Keratinocyte (primary cell): ENCODE measurements around the gene GRM1. TPM values are rescaled to one million over a fixed set of nuclear protein-coding genes. Genes with fewer than 3 reads are reported as not detected.

ENCODE experiments used
- DNase-seq: peaks from one replicate; pipeline ENCODE4 v3.0.0-alpha.2; 2011; ENCODE audit warnings: low read depth, missing footprints, low spot score
- FAIRE-seq: peaks from 2 replicates; lab custom pipeline; 2011; peaks lifted over from hg19 to GRCh38; lab: Jason Lieb, UNC
- H2AFZ ChIP-seq: 2 replicates; pipeline ENCODE4 v1.6.0; 2012; ENCODE audit warnings: low read length, control low read depth, inconsistent platforms; ENCODE audit not compliant: control insufficient read depth
- H3K27ac ChIP-seq: 2 replicates; pipeline ENCODE4 v1.5.1; 2011; ENCODE audit warnings: low read length; ENCODE audit not compliant: control insufficient read depth, insufficient read depth
- H3K27me3 ChIP-seq: 3 replicates; pipeline ENCODE4 v1.6.0; 2011; ENCODE audit warnings: low read length; ENCODE audit not compliant: control insufficient read depth, insufficient read depth; ENCODE audit errors: extremely low read depth
- H3K36me3 ChIP-seq, 2 experiments: 2 replicates in 1 of 2; 3 replicates in 1 of 2; pipeline ENCODE4 v1.5.1; 2011; ENCODE audit warnings: low read length in 2 of 2, mild to moderate bottlenecking in 1 of 2; ENCODE audit not compliant: control insufficient read depth in 2 of 2, insufficient read depth in 2 of 2; ENCODE audit errors: extremely low read depth in 1 of 2
- H3K4me1 ChIP-seq: 3 replicates; pipeline ENCODE4 v1.5.1; 2011; ENCODE audit warnings: low read length; ENCODE audit not compliant: control insufficient read depth, insufficient read depth; ENCODE audit errors: extremely low read depth
- H3K4me2 ChIP-seq: 3 replicates; pipeline ENCODE4 v1.6.0; 2011; ENCODE audit warnings: low read depth, low read length; ENCODE audit not compliant: control insufficient read depth, insufficient read depth; ENCODE audit errors: extremely low read depth
- H3K4me3 ChIP-seq, 3 experiments: fragments of 200-600 bp in 1 of 3; sonication (generic) in 1 of 3; 2 replicates in 2 of 3; 3 replicates in 1 of 3; pipeline ENCODE4 v1.5.1; 2011 to 2016; ENCODE audit warnings: low read length in 3 of 3, mild to moderate bottlenecking in 3 of 3, control low read depth in 2 of 3, inconsistent platforms in 1 of 3, low read depth in 1 of 3, mixed read lengths in 1 of 3, mixed run types in 1 of 3, moderate library complexity in 1 of 3; ENCODE audit not compliant: control insufficient read depth in 2 of 3, insufficient read depth in 2 of 3; ENCODE audit errors: extremely low read depth in 1 of 3
- H3K79me2 ChIP-seq: 2 replicates; pipeline ENCODE4 v1.6.0; 2012; ENCODE audit warnings: low read length; ENCODE audit not compliant: control insufficient read depth, insufficient read depth
- H3K9ac ChIP-seq: 3 replicates; pipeline ENCODE4 v1.6.0; 2011; ENCODE audit warnings: low read length; ENCODE audit not compliant: control insufficient read depth, insufficient read depth; ENCODE audit errors: extremely low read depth
- H3K9me1 ChIP-seq: 3 replicates; pipeline ENCODE4 v1.6.0; 2011; ENCODE audit warnings: low read length; ENCODE audit not compliant: control insufficient read depth, insufficient read depth; ENCODE audit errors: extremely low read depth
- H3K9me3 ChIP-seq: 2 replicates; pipeline ENCODE4 v1.5.1; 2012; ENCODE audit warnings: low read depth, low read length; ENCODE audit not compliant: control insufficient read depth
- H4K20me1 ChIP-seq: 3 replicates; pipeline ENCODE4 v1.6.0; 2011; ENCODE audit warnings: low read length; ENCODE audit not compliant: control insufficient read depth, insufficient read depth; ENCODE audit errors: extremely low read depth
- EZH2 ChIP-seq: IDR thresholded peaks from one replicate; pipeline ENCODE4 v1.6.1; 2012; ENCODE audit warnings: inconsistent platforms, mild to moderate bottlenecking, low read length, moderate library complexity
- dilution Hi-C: fragments of 300-500 bp; cut with MboI; formaldehyde crosslinking; loops from one replicate; pipeline ENCODE4 v1.7.0; 2020; ENCODE audit warnings: low sequenced_read_pairs; ENCODE audit not compliant: extremely low pct_ligation_motif_present
- polyA plus RNA-seq, 5 experiments: library from polyadenylated mRNA; depleted of rRNA in 3 of 5; stranded (reverse) in 3 of 5; stranded (forward) in 1 of 5; unstranded in 1 of 5; fragments of >200 nt; gene quantifications; 1 replicate in 1 of 5; 2 replicates in 3 of 5; 3 replicates in 1 of 5; pipeline versions ENCODE4 v1.2.1 to v1.2.3, GENCODE V29; 2011 to 2012; ENCODE audit warnings: missing spikeins in 2 of 5, low read depth in 1 of 5, low replicate concordance in 1 of 5
- TF ChIP-seq, protein P1 (sequence below), 3 experiments: IDR thresholded peaks in 1 of 3; conservative IDR thresholded peaks in 1 of 3; optimal IDR thresholded peaks in 1 of 3; 2 replicates in 2 of 3; 3 replicates in 1 of 3; pipeline versions ENCODE3 to v1.5.1; 2011; ENCODE audit warnings: low read length in 3 of 3, mild to moderate bottlenecking in 3 of 3, moderate library complexity in 2 of 3, control low read depth in 1 of 3, inconsistent platforms in 1 of 3; ENCODE audit not compliant: insufficient read depth in 2 of 3; ENCODE audit errors: extremely low read depth in 1 of 3

Gene GRM1
- polyA plus RNA-seq, 1 donor (not counting 4 experiments of a cell fraction or from before 2014, with no cell fraction given) = not detected

DNA sequence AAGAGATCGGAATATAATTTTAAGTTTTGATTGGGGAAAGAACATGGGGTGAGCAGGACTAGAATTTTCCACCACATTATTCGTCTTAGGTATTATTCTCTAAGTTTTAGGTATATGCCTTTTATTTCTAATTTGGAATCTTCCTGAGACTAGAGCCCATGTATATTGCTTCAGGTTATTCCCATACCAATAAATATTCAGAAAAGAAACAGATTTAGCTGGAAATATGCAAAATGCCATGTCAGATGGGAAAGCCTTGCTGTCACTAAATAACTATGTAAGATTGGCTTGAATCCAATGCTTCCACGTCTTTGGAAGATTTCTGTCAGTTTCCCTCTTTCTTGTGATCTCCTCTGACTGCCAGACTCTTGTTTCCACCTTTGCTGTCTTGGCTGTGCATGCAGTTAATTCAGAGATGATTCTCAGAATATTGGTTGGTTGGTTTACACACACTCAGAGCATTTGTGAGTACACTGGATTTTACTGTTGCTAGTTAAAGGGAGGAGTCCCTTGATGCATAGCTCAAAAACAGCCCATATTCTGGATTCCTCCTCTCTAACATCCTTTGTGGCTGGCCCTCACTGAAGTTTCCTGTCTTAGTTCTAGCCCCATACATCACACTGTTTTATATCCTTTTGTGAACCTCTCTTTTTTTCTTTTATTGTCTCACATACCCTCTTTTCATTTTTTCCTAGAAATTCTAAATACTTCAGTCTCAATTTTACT is 64.3 kb downstream of the GRM1 start:
- FAIRE-seq = no peak

DNA sequence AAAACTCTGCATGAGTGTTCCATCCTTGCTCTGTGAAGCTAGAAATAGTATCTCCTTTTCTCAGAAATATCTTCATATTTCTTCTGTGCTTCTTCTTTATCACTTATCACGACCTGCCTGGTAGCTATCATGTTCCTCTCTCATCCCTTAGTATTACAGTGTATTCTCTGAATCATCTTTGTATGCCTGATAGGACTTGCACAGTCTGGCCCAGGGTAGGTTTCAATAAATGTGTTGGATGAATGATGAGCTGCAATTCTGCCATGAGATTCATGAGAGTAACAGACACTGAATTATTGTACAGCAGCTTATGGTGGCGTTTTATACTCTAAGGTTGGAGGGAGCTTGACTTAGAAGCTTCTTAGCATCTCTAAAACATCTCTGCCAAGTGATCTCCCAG is 66.6 kb downstream of the GRM1 start:
- Histone ChIP-seq H3K9me3 (no peaks in the 10 kb centered on the region), H3K36me3 (no peaks in the 10 kb centered on the region), H3K4me2 (no peak overlapping the region), H3K27ac (no peak overlapping the region), H3K9ac (no peak overlapping the region), H3K27me3 (no peaks in the 10 kb centered on the region), H4K20me1 (no peaks in the 10 kb centered on the region), H3K4me3 (no peak overlapping the region), H3K4me1 (no peaks in the 10 kb centered on the region), H3K79me2 (no peaks in the 10 kb centered on the region), H3K9me1 (no peaks in the 10 kb centered on the region), H2AFZ (no peak overlapping the region)
- no peak for TF ChIP-seq EZH2
- TF ChIP-seq, protein P1, sequence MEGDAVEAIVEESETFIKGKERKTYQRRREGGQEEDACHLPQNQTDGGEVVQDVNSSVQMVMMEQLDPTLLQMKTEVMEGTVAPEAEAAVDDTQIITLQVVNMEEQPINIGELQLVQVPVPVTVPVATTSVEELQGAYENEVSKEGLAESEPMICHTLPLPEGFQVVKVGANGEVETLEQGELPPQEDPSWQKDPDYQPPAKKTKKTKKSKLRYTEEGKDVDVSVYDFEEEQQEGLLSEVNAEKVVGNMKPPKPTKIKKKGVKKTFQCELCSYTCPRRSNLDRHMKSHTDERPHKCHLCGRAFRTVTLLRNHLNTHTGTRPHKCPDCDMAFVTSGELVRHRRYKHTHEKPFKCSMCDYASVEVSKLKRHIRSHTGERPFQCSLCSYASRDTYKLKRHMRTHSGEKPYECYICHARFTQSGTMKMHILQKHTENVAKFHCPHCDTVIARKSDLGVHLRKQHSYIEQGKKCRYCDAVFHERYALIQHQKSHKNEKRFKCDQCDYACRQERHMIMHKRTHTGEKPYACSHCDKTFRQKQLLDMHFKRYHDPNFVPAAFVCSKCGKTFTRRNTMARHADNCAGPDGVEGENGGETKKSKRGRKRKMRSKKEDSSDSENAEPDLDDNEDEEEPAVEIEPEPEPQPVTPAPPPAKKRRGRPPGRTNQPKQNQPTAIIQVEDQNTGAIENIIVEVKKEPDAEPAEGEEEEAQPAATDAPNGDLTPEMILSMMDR (optimal IDR thresholded peaks at IDR 0.05 in 1 of 3, IDR thresholded peaks at IDR 0.05 in 1 of 3, conservative IDR thresholded peaks at IDR 0.05 in 1 of 3; ENCODE audit: extremely low read depth in 1 of 3, insufficient read depth in 2 of 3, low read length in 3 of 3) = no peak
- dilution Hi-C loops = no loop called here
- DNase-seq (no peak), FAIRE-seq (no peak)

More for the DNA sequence above, 64.3 kb downstream of the GRM1 start:
- H3K4me1 ChIP-seq = no peaks in the 10 kb centered on the region
- no peaks in the 10 kb centered on the region for H3K79me2 ChIP-seq
- H3K27ac ChIP-seq = no peak overlapping the region
- H4K20me1 ChIP-seq = no peaks in the 10 kb centered on the region
- dilution Hi-C loops = no loop called here
- no peaks in the 10 kb centered on the region for H3K9me3 ChIP-seq
- H3K27me3 ChIP-seq = no peaks in the 10 kb centered on the region
- no peak overlapping the region for H3K4me2 ChIP-seq
- TF ChIP-seq, protein P1 (optimal IDR thresholded peaks at IDR 0.05 in 1 of 3, IDR thresholded peaks at IDR 0.05 in 1 of 3, conservative IDR thresholded peaks at IDR 0.05 in 1 of 3; ENCODE audit: extremely low read depth in 1 of 3, insufficient read depth in 2 of 3, low read length in 3 of 3) = no peak
- no peak for TF ChIP-seq EZH2
- no peak overlapping the region for H3K4me3 ChIP-seq
- H3K36me3 ChIP-seq = no peaks in the 10 kb centered on the region
- DNase-seq = no peak
- no peak overlapping the region for H2AFZ ChIP-seq
- H3K9ac ChIP-seq = no peak overlapping the region
- H3K9me1 ChIP-seq = no peaks in the 10 kb centered on the region
